GM08714 (cell line): ENCODE data around the gene NPSR1.

Source experiments
- H3K4me3 ChIP-seq: fragments of 200-500 bp; sonication (Bioruptor generic); 2 replicates; pipeline ENCODE4 v1.5.1; 2014; ENCODE audit warnings: mild to moderate bottlenecking, low read length, inconsistent platforms
- ZNF274 ChIP-seq: IDR thresholded peaks from 2 replicates; pipeline ENCODE4 v1.6.1; 2012; ENCODE audit warnings: mild to moderate bottlenecking, low read depth, low read length

The NPSR1 gene

GRCh38 chr7:34823650-34824258 lies 165.7 kb downstream of the NPSR1 start:
- no peak for TF ChIP-seq ZNF274

DNA sequence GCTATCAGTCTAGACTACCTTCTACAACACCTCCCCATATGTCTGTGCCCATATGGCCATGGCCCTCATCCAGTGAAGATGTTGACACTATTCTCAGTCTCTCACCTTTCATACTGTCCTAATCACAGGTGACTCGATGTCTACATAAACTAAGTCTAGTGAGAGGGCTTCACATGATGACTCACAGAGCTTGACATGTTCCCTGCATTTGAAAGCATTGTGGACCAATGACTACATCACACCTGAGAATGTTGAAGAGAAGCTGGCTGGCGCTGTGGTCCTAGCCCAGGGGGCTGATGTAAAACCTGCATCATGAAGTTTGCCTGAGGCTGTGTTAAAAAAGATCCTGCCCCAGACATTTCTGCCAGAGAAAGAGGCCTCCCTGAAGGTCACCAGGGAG lies 167.2 kb downstream of the NPSR1 start:
- no peak overlapping the region for H3K4me3 ChIP-seq
- TF ChIP-seq ZNF274: no peak

More at GRCh38 chr7:34823650-34824258, 165.7 kb downstream of the NPSR1 start:
- H3K4me3 ChIP-seq: no peak overlapping the region

DNA sequence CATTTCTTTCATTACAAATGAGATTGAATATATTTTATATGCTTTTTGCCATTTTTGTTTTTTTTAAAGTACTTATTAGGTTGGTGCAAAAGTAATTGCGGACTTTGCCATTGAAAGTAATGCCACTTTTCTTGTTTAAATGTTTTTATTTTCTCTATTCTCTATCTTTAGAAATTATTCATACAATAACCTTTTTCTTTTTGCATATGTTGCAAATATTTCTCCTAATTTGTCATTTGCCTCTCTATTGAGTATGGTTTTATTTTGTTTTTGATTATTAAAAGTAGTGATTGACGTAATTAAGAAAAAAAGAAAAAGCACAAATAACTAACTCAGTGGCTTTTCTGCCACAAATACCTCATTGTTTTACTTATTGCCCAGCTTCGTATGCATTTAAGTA lies 172.4 kb downstream of the NPSR1 start:
- H3K4me3 ChIP-seq: no peak overlapping the region
- no peak for TF ChIP-seq ZNF274

DNA sequence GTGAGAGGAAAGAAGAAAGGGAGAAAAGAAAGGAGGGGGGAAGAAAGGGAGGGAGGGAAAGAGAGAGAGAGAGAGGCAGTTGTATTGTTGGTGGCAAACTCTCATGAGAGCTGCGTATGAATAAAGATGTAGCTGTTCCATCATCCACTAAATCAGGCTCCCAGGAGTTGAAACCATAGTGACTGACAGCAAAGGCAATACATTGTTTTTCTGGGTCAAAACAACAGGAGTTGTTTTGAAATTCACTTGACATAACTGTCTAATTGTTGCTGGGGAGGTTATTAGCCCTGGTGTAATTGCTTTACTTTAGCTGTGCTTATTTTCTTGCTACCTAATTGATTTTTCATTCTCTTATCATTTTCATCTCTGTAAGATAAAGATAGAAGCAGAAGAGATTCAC lies 173.4 kb downstream of the NPSR1 start:
- TF ChIP-seq ZNF274: no peak
- H3K4me3 ChIP-seq: no peak overlapping the region

GRCh38 chr7:34832020-34832419 lies 174.0 kb downstream of the NPSR1 start:
- H3K4me3 ChIP-seq: no peak overlapping the region
- no peak for TF ChIP-seq ZNF274

- no peak for TF ChIP-seq ZNF274
- no peak overlapping the region for H3K4me3 ChIP-seq
Measured at GRCh38 chr7:34835901-34836600, 178.0 kb downstream of the NPSR1 start.

DNA sequence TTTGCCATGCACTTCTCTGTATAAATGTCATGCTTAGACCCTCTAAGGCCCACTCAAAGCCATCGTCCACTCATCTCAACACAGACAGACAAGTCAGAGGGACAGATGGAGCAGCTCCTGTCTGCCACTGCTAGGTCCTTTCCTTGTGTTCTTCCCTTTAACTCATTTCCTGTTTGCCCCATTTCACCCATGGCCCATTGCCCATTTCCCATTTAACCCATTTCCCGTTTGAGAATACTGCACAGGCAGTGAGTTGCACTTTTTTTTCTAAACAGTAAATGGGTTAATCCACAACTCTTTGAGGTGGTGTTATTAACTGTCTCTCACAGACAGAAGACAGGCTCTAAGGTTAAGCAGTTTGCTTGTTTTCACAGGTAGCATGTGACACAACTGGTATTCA lies 179.3 kb downstream of the NPSR1 start:
- no peak overlapping the region for H3K4me3 ChIP-seq
- TF ChIP-seq ZNF274: no peak

- TF ChIP-seq ZNF274: no peak
- no peak overlapping the region for H3K4me3 ChIP-seq
Measured at GRCh38 chr7:34837801-34838201, 179.8 kb downstream of the NPSR1 start.

GRCh38 chr7:34838329-34838728 lies 180.3 kb downstream of the NPSR1 start:
- H3K4me3 ChIP-seq: no peak overlapping the region
- no peak for TF ChIP-seq ZNF274

DNA sequence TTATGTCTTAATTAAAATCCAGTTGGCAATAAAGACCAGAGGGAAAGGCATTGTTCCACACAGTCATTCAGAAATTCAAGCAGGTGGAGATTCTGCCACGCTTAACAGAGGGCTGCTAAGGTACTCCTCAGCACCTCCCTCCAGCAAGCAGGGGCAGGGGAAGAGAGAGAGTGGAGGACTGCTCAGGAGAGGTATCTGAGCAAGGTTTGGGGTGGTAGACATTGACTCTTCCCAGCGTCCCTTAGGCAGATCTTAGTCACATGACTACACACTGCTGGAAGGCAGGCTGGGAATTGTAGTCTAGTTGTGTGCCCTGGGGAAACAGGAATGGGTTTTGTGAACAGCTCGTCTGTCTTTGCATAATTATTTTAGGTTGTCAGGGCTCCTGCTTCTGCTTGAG lies 181.6 kb downstream of the NPSR1 start:
- no peak for TF ChIP-seq ZNF274
- H3K4me3 ChIP-seq: no peak overlapping the region

- no peak overlapping the region for H3K4me3 ChIP-seq
- TF ChIP-seq ZNF274: no peak
Measured at GRCh38 chr7:34840176-34840785, 182.3 kb downstream of the NPSR1 start.

DNA sequence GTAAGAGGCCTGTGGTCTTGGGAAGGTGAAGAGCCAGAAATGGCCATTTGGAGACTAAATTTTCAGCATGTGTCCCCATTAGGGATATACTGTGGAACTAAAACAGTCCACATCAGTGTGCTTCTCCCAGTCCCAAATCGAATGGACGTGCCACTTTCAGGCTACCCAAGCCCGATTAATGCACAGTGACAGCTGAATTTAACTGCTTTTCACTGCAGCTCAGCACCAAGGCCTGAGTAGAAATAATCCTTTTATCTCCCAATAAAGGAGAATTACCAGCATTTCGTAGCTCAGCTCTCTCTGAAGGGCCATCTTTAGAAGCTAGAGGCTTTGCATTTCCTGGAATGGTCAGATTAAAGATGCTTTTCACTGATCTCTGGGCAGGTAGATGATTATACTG lies 183.3 kb downstream of the NPSR1 start:
- H3K4me3 ChIP-seq: no peak overlapping the region
- TF ChIP-seq ZNF274: no peak

GRCh38 chr7:34842782-34843181 lies 184.8 kb downstream of the NPSR1 start:
- no peak for TF ChIP-seq ZNF274
- H3K4me3 ChIP-seq: no peak overlapping the region

DNA sequence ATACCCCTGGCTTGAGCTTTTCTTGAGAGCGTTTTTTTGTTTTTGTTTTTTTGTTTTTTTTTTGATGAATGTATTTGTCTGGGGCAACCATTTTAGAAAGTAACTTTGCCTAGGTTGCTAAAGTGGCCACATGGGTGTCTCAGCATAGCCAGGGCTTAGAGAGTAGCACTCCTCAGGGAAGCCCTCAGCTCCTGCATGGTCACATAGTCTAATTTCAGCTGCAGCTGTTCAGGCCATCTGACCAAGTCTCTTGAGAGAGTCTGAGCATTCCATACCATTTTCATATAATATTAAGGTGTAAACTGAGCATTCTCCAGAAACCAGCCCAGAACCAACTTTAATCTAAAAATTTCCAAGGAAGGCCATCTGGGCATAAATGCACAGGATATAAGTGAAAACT lies 186.4 kb downstream of the NPSR1 start:
- no peak for TF ChIP-seq ZNF274
- H3K4me3 ChIP-seq: no peak overlapping the region

- H3K4me3 ChIP-seq: no peak overlapping the region
Measured at GRCh38 chr7:34844936-34845665, 187.1 kb downstream of the NPSR1 start.

More at GRCh38 chr7:34844936-34845665, 187.1 kb downstream of the NPSR1 start:
- no peak for TF ChIP-seq ZNF274
